Breast epithelium (tissue), 4 donors: ENCODE measurements around the gene CELF5. TPM values are rescaled to one million over a fixed set of nuclear protein-coding genes. Genes with fewer than 3 reads are reported as not detected.

Experiments
- DNase-seq, 2 donors: peaks; one replicate each; pipeline ENCODE4 v3.0.0-alpha.2; 2019; ENCODE audit warnings: low spot score in 2 of 2
- H3K27ac ChIP-seq, 2 donors: fragments of 200-600 bp; sonication (generic) in 1 of 2; one replicate each; pipeline ENCODE4 v1.5.1; 2016 to 2019; ENCODE audit warnings: mild to moderate bottlenecking in 1 of 2
- H3K27me3 ChIP-seq, 2 donors: fragments of 200-600 bp; sonication (generic) in 1 of 2; one replicate each; pipeline versions ENCODE4 v1.5.1 to v1.6.0; 2017 to 2019; ENCODE audit warnings: control low read depth in 1 of 2, mild to moderate bottlenecking in 1 of 2
- H3K36me3 ChIP-seq: fragments of 200-600 bp; one replicate; pipeline ENCODE4 v1.5.1; 2019
- H3K4me1 ChIP-seq, 2 donors: fragments of 200-600 bp; sonication (generic); one replicate each; pipeline ENCODE4 v1.5.1; 2016 to 2019; ENCODE audit warnings: control low read depth in 1 of 2
- H3K4me3 ChIP-seq, 3 donors: fragments of 200-600 bp; sonication (generic); 1 replicate in 2 of 3; 2 replicates in 1 of 3; pipeline ENCODE4 v1.5.1; 2016 to 2019; ENCODE audit warnings: mild to moderate bottlenecking in 3 of 3, moderate library complexity in 2 of 3
- H3K9me3 ChIP-seq, 2 donors: fragments of 200-600 bp; sonication (generic) in 1 of 2; one replicate each; pipeline ENCODE4 v1.5.1; 2016 to 2019; ENCODE audit warnings: control low read depth in 1 of 2
- CTCF ChIP-seq, 3 donors: fragments of 450-650 bp; IDR thresholded peaks; one replicate each; pipeline ENCODE4 v1.5.1; 2016 to 2017; ENCODE audit warnings: antibody characterized with exemption in 3 of 3, mild to moderate bottlenecking in 3 of 3, moderate library complexity in 3 of 3
- POLR2A ChIP-seq: fragments of 450-650 bp; IDR thresholded peaks from one replicate; pipeline ENCODE4 v1.6.1; 2016; ENCODE audit warnings: antibody characterized with exemption, mild to moderate bottlenecking, moderate library complexity
- POLR2AphosphoS5 ChIP-seq, 3 donors: sonication (generic); formaldehyde crosslinking; IDR thresholded peaks; one replicate each; pipeline ENCODE4 v1.6.1; 2017; ENCODE audit warnings: antibody characterized with exemption in 3 of 3
- intact Hi-C: fragments of 100-400 bp; cut with DNase I; formaldehyde crosslinking; loops from one replicate; pipeline ENCODE4 v1.15.1; 2023; ENCODE audit warnings: low total_unique reads
- total RNA-seq, 3 donors: library from RNA; depleted of rRNA; stranded (reverse); fragments of >200 nt; gene quantifications; one replicate each; pipeline ENCODE4 v1.1.0, GENCODE V29; 2016

CELF5 gene
- total RNA-seq, 3 donors from 2014 or later: 0.33 to 0.59 TPM; not detected in 1

- no peaks in the 10 kb centered on the region for H3K9me3 ChIP-seq
- peaks cover 6 to 31% of the 10 kb centered on the region in 2 donors for H3K27me3 ChIP-seq
- TF ChIP-seq POLR2A (no peak), POLR2AphosphoS5 (IDR thresholded peaks at IDR 0.05) (no peak), CTCF (IDR thresholded peaks at IDR 0.05) (no peak)
- no peaks in the 10 kb centered on the region for H3K36me3 ChIP-seq
- DNase-seq: no peak
- intact Hi-C loops: no loop called here
- no peak overlapping the region for H3K27ac ChIP-seq
- no peak overlapping the region for H3K4me3 ChIP-seq
- no peaks in the 10 kb centered on the region for H3K4me1 ChIP-seq
Observed at GRCh38 chr19:3309724-3310123, 85.3 kb downstream of the CELF5 start.

GRCh38 chr19:3310280-3310679 is 85.8 kb downstream of the CELF5 start:
- DNase-seq: no peak
- Histone ChIP-seq H3K9me3 (no peaks in the 10 kb centered on the region), H3K27me3 (peaks cover 6 to 31% of the 10 kb centered on the region in 2 donors), H3K4me3 (no peak overlapping the region), H3K4me1 (no peaks in the 10 kb centered on the region), H3K36me3 (no peaks in the 10 kb centered on the region), H3K27ac (no peak overlapping the region)
- intact Hi-C loops: no loop called here
- no peak for TF ChIP-seq POLR2AphosphoS5 (IDR thresholded peaks at IDR 0.05)
- TF ChIP-seq POLR2A: no peak
- no peak for TF ChIP-seq CTCF (IDR thresholded peaks at IDR 0.05)

GRCh38 chr19:3310711-3311110 is 86.2 kb downstream of the CELF5 start:
- H3K27me3 ChIP-seq: peaks cover 6 to 31% of the 10 kb centered on the region in 2 donors
- DNase-seq: no peak
- H3K36me3 ChIP-seq: no peaks in the 10 kb centered on the region
- no peak overlapping the region for H3K27ac ChIP-seq
- intact Hi-C loops: no loop called here
- TF ChIP-seq CTCF (IDR thresholded peaks at IDR 0.05) (no peak), POLR2A (no peak), POLR2AphosphoS5 (IDR thresholded peaks at IDR 0.05) (no peak)
- H3K9me3 ChIP-seq: no peaks in the 10 kb centered on the region
- H3K4me1 ChIP-seq: no peaks in the 10 kb centered on the region
- no peak overlapping the region for H3K4me3 ChIP-seq

- intact Hi-C loops: no loop called here
- no peak for DNase-seq
- peaks cover 6 to 40% of the 10 kb centered on the region in 2 donors for H3K27me3 ChIP-seq
Observed at GRCh38 chr19:3313199-3313575, 88.7 kb downstream of the CELF5 start.

GRCh38 chr19:3314962-3315675 is 90.7 kb downstream of the CELF5 start:
- no peak for DNase-seq
- H3K27ac ChIP-seq: no peak overlapping the region
- TF ChIP-seq POLR2AphosphoS5 (IDR thresholded peaks at IDR 0.05) (no peak), POLR2A (no peak), CTCF (IDR thresholded peaks at IDR 0.05) (no peak)
- no peaks in the 10 kb centered on the region for H3K36me3 ChIP-seq
- no peak overlapping the region for H3K4me3 ChIP-seq
- intact Hi-C loops: no loop called here
- H3K27me3 ChIP-seq: peaks cover 6 to 46% of the 10 kb centered on the region in 2 donors
- H3K4me1 ChIP-seq: no peaks in the 10 kb centered on the region
- no peaks in the 10 kb centered on the region for H3K9me3 ChIP-seq

More at GRCh38 chr19:3313199-3313575, 88.7 kb downstream of the CELF5 start:
- Histone ChIP-seq H3K4me3 (no peak overlapping the region), H3K4me1 (no peaks in the 10 kb centered on the region), H3K9me3 (no peaks in the 10 kb centered on the region), H3K27ac (no peak overlapping the region), H3K36me3 (no peaks in the 10 kb centered on the region)
- TF ChIP-seq POLR2A: no peak

GRCh38 chr19:3315676-3315973 is 91.2 kb downstream of the CELF5 start:
- H3K27ac ChIP-seq: no peak overlapping the region
- H3K27me3 ChIP-seq: peaks cover 10 to 51% of the 10 kb centered on the region in 2 donors
- no peaks in the 10 kb centered on the region for H3K9me3 ChIP-seq
- H3K4me1 ChIP-seq: no peaks in the 10 kb centered on the region
- no peak for DNase-seq
- H3K4me3 ChIP-seq: no peak overlapping the region
- TF ChIP-seq POLR2AphosphoS5 (IDR thresholded peaks at IDR 0.05) (no peak), CTCF (IDR thresholded peaks at IDR 0.05) (no peak), POLR2A (no peak)
- intact Hi-C loops: no loop called here
- no peaks in the 10 kb centered on the region for H3K36me3 ChIP-seq
